Panc1 (cell line): ENCODE measurements around the gene SGMS2. TPM values are rescaled to one million over a fixed set of nuclear protein-coding genes. Genes with fewer than 3 reads are reported as not detected.

Source experiments
- ATAC-seq: fragments of 200-7000 bp; cut with Tn5 transposase; 2 replicates; pipeline ENCODE4 v1.9.1; 2020; ENCODE audit warnings: mild to moderate bottlenecking, moderate library complexity
- BruUV-seq: library from RNA; stranded (reverse); fragments of 400-500 nt; replicated peaks from 2 replicates; lab custom pipeline; 2021; lab: Mats Ljungman, UMichigan
- CTCF ChIA-PET: fragments of 300-600 bp; sonication (Branson Sonifier 250); formaldehyde crosslinking; loops from one replicate; lab custom pipeline; 2022; ENCODE audit warnings: antibody characterized with exemption; lab: Charles Lee
- POLR2A ChIA-PET: fragments of 300-600 bp; sonication (Branson Sonifier 250); formaldehyde crosslinking; loops from one replicate; lab custom pipeline; 2022; ENCODE audit warnings: antibody characterized with exemption; lab: Charles Lee
- DNase-seq: peaks from one replicate; pipeline ENCODE4 v3.0.0-alpha.2; 2010; ENCODE audit warnings: low read depth, low spot score
- H3K27ac ChIP-seq: 2 replicates; pipeline ENCODE4 v1.5.1; 2011; ENCODE audit warnings: mild to moderate bottlenecking, low read length, inconsistent platforms
- H3K27me3 ChIP-seq: fragments of 200-500 bp; sonication (Bioruptor generic); 2 replicates; pipeline ENCODE4 v1.6.0; 2014; ENCODE audit warnings: low read length, inconsistent platforms; ENCODE audit not compliant: control insufficient read depth, insufficient read depth
- H3K36me3 ChIP-seq: fragments of 200-500 bp; sonication (Bioruptor generic); 2 replicates; pipeline ENCODE4 v1.5.1; 2014; ENCODE audit warnings: inconsistent platforms, mild to moderate bottlenecking, low read length, moderate library complexity; ENCODE audit not compliant: control insufficient read depth, insufficient read depth
- H3K4me1 ChIP-seq: 2 replicates; pipeline ENCODE4 v1.5.1; 2011; ENCODE audit warnings: inconsistent platforms, mild to moderate bottlenecking, low read length, moderate library complexity; ENCODE audit not compliant: control insufficient read depth, insufficient read depth
- H3K4me3 ChIP-seq, 2 experiments: 2 replicates each; pipeline ENCODE4 v1.5.1; 2011 to 2012; ENCODE audit warnings: low read depth in 2 of 2, low read length in 2 of 2, mild to moderate bottlenecking in 2 of 2, inconsistent platforms in 1 of 2, moderate library complexity in 1 of 2
- H3K9me3 ChIP-seq: fragments of 200-500 bp; sonication (Bioruptor generic); 2 replicates; pipeline ENCODE4 v1.5.1; 2014; ENCODE audit warnings: low read depth, mild to moderate bottlenecking, inconsistent platforms, low read length, moderate library complexity; ENCODE audit not compliant: control insufficient read depth, insufficient read depth
- POLR2AphosphoS5 ChIP-seq: IDR thresholded peaks from 2 replicates; pipeline ENCODE4 v1.6.1; 2012; ENCODE audit warnings: mild to moderate bottlenecking, low read depth, low read length, moderate library complexity
- REST ChIP-seq, 2 experiments: IDR thresholded peaks; 2 replicates each; pipeline ENCODE4 v1.6.1; 2011 to 2012; ENCODE audit warnings: low read depth in 2 of 2, control low read depth in 1 of 2, low read length in 1 of 2, mild to moderate bottlenecking in 1 of 2, moderate library complexity in 1 of 2; ENCODE audit not compliant: insufficient read depth in 1 of 2
- SIN3A ChIP-seq: IDR thresholded peaks from 2 replicates; pipeline ENCODE4 v1.6.1; 2012; ENCODE audit warnings: low read depth, mild to moderate bottlenecking, low read length, moderate library complexity, borderline replicate concordance; ENCODE audit not compliant: insufficient read depth
- TCF7L2 ChIP-seq: IDR thresholded peaks from 2 replicates; pipeline ENCODE4 v1.6.1; 2011; ENCODE audit warnings: mild to moderate bottlenecking, low read depth, low read length, inconsistent platforms
- in situ Hi-C: cut with HindIII; loops from 2 replicates; pipeline ENCODE4 v1.10.0; 2016; ENCODE audit warnings: low sequenced_read_pairs, low pct_unique_long_range_greater_than_20kb
- intact Hi-C: fragments of 100-400 bp; cut with micrococcal nuclease; formaldehyde crosslinking; loops from one replicate; pipeline ENCODE4 v1.10.0; 2022; ENCODE audit not compliant: unreplicated experiment
- total RNA-seq: library from RNA; stranded (reverse); gene quantifications from one replicate; pipeline ENCODE4 v1.2.1, GENCODE V29; 2021; ENCODE audit not compliant: unreplicated experiment
- TF ChIP-seq, protein P1 (sequence below): fragments of 450-650 bp; IDR thresholded peaks from 2 replicates; pipeline ENCODE4 v1.5.1; 2017; ENCODE audit warnings: mild to moderate bottlenecking

Gene SGMS2
- total RNA-seq, 1 experiment from 2014 or later, result 15.6 TPM

GRCh38 chr4:107814758-107815157, 10.0 kb upstream of the SGMS2 start:
- in situ Hi-C loops (no loop called here), intact Hi-C loops (no loop called here)
- ChIA-PET CTCF (no interaction called here), POLR2A (no interaction called here)
- no peak for ATAC-seq
- no peak for TF ChIP-seq TCF7L2
- TF ChIP-seq REST (IDR thresholded peaks at IDR 0.05; ENCODE audit: insufficient read depth in 1 of 2, low read depth in 2 of 2, low read length in 1 of 2), result no peak
- TF ChIP-seq, protein P1, sequence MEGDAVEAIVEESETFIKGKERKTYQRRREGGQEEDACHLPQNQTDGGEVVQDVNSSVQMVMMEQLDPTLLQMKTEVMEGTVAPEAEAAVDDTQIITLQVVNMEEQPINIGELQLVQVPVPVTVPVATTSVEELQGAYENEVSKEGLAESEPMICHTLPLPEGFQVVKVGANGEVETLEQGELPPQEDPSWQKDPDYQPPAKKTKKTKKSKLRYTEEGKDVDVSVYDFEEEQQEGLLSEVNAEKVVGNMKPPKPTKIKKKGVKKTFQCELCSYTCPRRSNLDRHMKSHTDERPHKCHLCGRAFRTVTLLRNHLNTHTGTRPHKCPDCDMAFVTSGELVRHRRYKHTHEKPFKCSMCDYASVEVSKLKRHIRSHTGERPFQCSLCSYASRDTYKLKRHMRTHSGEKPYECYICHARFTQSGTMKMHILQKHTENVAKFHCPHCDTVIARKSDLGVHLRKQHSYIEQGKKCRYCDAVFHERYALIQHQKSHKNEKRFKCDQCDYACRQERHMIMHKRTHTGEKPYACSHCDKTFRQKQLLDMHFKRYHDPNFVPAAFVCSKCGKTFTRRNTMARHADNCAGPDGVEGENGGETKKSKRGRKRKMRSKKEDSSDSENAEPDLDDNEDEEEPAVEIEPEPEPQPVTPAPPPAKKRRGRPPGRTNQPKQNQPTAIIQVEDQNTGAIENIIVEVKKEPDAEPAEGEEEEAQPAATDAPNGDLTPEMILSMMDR, result no peak
- TF ChIP-seq SIN3A, result no peak
- TF ChIP-seq POLR2AphosphoS5, result no peak
- H3K27me3 ChIP-seq, result no peaks in the 10 kb centered on the region
- no peak for DNase-seq
- H3K9me3 ChIP-seq, result no peaks in the 10 kb centered on the region
- BruUV-seq, result no TSS peak
- H3K4me1 ChIP-seq, result no peaks in the 10 kb centered on the region
- H3K4me3 ChIP-seq, result no peak overlapping the region
- no peaks in the 10 kb centered on the region for H3K36me3 ChIP-seq
- no peak overlapping the region for H3K27ac ChIP-seq

- ATAC-seq (no peak), DNase-seq (no peak)
- intact Hi-C loops, result no loop called here
- Histone ChIP-seq H3K36me3 (no peaks in the 10 kb centered on the region), H3K9me3 (no peaks in the 10 kb centered on the region), H3K4me1 (no peaks in the 10 kb centered on the region), H3K4me3 (no peak overlapping the region), H3K27ac (no peak overlapping the region), H3K27me3 (no peaks in the 10 kb centered on the region)
- no peak for TF ChIP-seq POLR2AphosphoS5
- CTCF ChIA-PET, result no interaction called here
- POLR2A ChIA-PET, result no interaction called here
- in situ Hi-C loops, result no loop called here
- no TSS peak for BruUV-seq
Measured at GRCh38 chr4:107815158-107815557, 9.6 kb upstream of the SGMS2 start.

- intact Hi-C loops, result no loop called here
Measured at GRCh38 chr4:107818301-107818910, 6.3 kb upstream of the SGMS2 start.

More at GRCh38 chr4:107818301-107818910, 6.3 kb upstream of the SGMS2 start:
- ChIA-PET POLR2A (no interaction called here), CTCF (no interaction called here)
- Histone ChIP-seq H3K4me1 (no peaks in the 10 kb centered on the region), H3K36me3 (no peaks in the 10 kb centered on the region), H3K27me3 (no peaks in the 10 kb centered on the region), H3K27ac (no peak overlapping the region), H3K9me3 (no peaks in the 10 kb centered on the region), H3K4me3 (no peak overlapping the region)
- TF ChIP-seq, protein P1, result no peak
- no peak for TF ChIP-seq REST (IDR thresholded peaks at IDR 0.05; ENCODE audit: insufficient read depth in 1 of 2, low read depth in 2 of 2, low read length in 1 of 2)
- no peak for TF ChIP-seq SIN3A
- TF ChIP-seq POLR2AphosphoS5, result no peak
- no peak for TF ChIP-seq TCF7L2
- in situ Hi-C loops, result no loop called here
- no peak for ATAC-seq
- no peak for DNase-seq
- no TSS peak for BruUV-seq
